Inflammatory macrophage treated with lipopolysaccharide for 1 hour (primary cell): ENCODE results near the gene MCTP2.

ENCODE experiments used
- DNase-seq, 2 donors: peaks; one replicate each; pipeline ENCODE4 v3.0.0-alpha.2; 2020 to 2022

The MCTP2 gene

GRCh38 chr15:94404733-94405283 is 173.4 kb downstream of the MCTP2 start:
- no peak for DNase-seq

DNA sequence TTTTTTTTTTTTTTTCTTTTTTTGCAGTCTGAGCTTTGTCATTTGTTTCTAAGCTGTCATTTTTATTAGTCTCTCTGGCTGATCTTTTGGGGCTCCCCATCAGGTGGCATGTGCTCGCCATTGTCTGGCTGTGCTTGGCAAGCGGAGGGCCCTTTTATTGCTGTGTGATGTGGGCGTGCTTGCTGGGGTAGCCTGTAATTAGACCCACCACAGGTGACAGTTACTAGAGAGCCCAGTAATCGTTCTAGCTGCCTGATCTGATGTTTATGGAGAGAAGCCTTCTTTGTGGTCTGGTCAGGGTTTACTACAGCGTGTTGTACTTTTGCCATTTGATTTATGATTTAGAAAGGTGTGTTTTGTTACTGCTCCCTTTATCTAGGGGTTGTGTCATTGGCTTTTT is 179.9 kb downstream of the MCTP2 start:
- no peak for DNase-seq

DNA sequence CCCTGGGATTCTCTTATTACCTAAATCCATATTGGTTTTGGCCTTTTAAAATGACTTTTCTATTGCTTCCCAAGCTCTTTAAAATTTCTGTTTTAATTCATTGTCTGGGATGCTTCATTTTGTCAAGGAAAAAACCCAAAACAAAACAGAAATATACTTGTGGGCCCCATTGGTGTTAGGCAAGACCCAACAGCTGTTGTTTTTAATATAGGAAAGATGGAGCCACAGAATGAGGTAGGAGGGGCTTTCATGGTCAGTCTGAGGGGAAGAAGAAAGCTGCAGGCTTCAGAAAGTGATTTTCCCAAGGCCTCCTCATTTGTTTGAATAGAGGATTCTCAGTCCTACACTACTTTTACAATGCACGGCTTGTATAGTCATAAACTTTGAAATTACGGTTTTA is 180.5 kb downstream of the MCTP2 start:
- no peak for DNase-seq

- peak; percentile 24 to 65 for DNase-seq
Measured at GRCh38 chr15:94412979-94413746, 181.8 kb downstream of the MCTP2 start.

- no peak for DNase-seq
Measured at GRCh38 chr15:94414916-94415315, 183.6 kb downstream of the MCTP2 start.

DNA sequence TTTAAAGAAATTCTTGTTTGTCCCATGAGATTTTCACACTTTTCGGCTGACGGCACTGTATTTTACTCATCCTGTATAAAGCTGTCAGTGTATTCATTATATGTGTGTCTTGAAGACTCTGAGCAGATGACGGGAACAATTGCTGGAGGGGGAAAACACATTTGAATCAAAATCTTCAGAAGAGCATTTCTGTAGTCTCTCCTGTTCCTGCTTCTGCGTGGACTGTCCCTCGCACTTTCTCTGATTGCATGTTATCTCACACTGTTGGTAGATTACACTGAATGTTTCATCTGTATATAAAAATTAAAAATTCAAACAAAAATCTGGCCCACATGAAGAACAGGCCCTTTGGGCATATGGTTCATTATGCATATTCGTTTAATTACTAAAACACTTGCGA is 184.9 kb downstream of the MCTP2 start:
- no peak for DNase-seq

GRCh38 chr15:94416820-94417219 is 185.5 kb downstream of the MCTP2 start:
- DNase-seq, result no peak

- no peak for DNase-seq
Measured at GRCh38 chr15:94417501-94418293, 186.3 kb downstream of the MCTP2 start.

- no peak for DNase-seq
Measured at GRCh38 chr15:94421706-94422105, 190.3 kb downstream of the MCTP2 start.

DNA sequence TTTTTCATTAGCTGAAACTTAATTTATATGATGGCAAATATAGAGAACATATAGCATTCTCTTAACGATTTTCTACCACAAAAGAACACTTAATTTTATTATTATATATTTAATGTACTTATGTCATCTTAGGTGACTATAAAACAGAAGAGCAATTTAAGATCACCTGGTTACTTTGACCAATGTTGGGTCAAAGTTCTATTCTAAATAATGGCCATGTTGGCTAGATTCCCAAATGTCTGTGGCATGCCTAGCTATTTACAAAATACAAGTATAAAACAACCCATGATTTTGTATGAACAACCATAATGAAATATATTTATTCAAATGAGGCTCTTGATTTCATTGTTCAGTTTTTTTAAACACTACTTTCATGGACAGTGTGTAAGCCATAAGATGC is 200.9 kb downstream of the MCTP2 start:
- no peak for DNase-seq

- no peak for DNase-seq
Measured at GRCh38 chr15:94439158-94439557, 207.8 kb downstream of the MCTP2 start.

GRCh38 chr15:94441760-94442159 is 210.4 kb downstream of the MCTP2 start:
- DNase-seq, result no peak

DNA sequence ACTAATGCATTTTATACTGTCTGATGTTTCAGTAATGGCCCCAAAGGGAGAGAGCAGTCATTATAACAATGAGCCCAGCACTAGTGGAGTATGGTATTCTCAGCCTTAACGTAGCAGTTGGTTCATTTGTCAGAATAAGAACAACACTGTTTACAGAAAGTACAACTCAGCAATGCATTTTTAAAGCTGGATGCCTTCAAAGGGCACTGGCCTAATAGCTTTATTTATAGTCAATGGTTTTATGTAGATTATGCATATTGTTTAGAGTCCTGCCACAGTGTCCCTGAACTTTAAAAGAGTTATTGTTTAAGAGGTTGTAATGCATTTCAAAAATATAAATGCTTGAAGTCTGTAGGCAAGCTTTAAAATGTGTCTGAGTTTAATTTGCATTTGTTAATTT is 211.1 kb downstream of the MCTP2 start:
- no peak for DNase-seq

- DNase-seq, result no peak
Measured at GRCh38 chr15:94443186-94443585, 211.8 kb downstream of the MCTP2 start.

DNA sequence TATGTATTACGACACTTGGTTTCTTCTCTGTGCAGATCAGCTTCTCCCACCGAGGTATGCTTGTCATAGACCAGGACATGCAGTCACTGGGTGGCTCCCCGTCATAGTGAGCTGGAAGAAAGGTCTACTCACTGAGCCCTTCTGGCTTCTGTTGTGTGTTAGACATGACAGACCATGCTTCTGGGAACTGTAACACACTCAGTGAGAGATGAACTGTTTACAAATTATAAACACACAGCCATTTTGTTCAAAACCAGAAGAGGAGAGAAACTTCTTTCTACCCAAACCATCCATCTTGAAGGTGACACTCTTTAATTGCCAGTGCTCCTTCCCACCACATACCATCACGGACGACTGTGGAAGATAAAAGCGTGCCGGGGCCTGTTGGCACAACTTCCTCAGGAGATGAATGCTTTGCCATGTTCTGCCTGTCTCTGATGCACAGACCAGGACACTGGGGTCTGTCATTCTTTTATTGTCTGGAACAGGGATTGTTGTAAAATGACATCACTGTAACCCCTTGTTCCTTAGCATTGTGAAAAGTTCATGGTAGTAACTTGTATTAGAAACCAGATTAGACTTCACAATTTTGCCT is 214.3 kb downstream of the MCTP2 start:
- no peak for DNase-seq

DNA sequence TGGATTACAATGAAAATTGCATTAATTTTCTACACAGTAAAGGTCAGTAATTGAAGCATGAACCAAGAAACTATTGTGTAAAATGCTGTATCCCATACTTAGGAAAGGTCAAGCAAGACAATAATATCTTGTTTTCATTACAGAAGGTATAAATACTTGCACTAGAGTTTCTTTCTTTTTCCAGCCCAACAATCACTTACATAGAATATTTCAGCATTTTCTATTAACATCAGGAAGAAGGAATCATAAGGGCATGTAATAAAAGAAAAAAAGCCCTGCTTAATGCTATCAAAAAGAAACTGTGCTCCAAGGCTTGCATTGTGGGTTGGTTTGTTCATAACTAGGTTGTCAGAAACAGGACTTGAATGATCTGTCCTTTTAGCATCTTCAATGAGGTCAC is 215.1 kb downstream of the MCTP2 start:
- no peak for DNase-seq

DNA sequence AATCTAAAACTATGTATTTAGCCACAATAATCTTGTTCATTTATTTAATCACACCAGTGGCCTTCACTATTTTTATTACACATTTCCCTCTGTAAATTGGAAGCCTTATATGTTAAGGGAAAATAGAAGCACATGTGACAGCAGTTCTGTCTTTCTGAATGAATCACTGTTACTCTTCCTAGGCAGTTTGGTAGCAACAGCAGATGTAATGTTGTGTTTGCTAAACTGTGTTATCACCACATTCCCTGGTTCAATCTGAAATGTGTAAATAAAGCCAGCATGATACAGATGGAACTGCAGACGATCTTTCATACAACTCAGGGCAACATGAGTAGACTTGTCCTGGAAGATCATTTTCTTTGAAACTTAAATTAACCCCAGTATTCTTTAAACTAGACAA is 220.1 kb downstream of the MCTP2 start:
- peak; percentile 11 to 13 for DNase-seq

GRCh38 chr15:94453227-94453988 is 222.0 kb downstream of the MCTP2 start:
- peak; percentile 48 to 61 for DNase-seq

GRCh38 chr15:94455297-94455696 is 223.9 kb downstream of the MCTP2 start:
- no peak for DNase-seq

DNA sequence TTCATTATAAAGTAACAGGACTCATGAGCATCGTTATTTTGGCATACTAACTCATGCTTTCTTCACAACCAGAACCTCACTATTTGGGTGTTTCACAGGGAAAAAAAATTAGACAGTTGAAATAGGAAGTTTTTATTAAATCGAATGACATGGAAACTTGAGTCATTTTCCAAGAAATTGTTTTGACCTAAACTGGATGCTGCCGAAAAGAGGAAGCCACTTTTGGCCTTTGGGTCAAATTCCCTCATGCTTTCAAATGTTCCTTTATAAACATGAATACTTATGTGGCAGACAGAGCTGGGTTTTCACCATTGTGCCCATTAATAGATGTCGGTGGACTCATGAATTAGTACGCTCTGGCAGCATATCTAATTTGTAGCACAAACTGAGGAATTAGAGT is 224.9 kb downstream of the MCTP2 start:
- peak; percentile 65 to 69 for DNase-seq

- peak; percentile 16 to 22 for DNase-seq
Measured at GRCh38 chr15:94457661-94458060, 226.3 kb downstream of the MCTP2 start.

DNA sequence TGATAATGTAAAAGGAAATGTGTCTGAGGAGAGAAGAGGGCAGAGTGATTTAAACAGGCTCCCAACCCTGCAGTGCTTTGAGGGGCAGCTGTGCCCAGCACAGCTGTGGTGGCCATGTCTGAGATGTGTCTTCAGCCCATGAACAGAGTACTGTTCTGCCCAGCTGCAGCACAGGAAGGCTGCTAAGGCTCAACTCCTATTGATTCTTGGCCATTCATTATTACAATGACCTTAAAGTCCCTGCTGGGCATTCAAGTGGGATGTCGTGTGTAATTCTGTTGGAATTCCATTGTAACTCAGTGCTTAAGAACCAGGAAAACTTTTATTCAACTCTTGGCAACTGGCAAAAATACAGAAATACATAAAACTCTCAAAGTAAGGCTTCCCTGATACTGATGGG is 229.3 kb downstream of the MCTP2 start:
- DNase-seq, result no peak

- DNase-seq, result no peak
Measured at GRCh38 chr15:94467034-94467433, 235.7 kb downstream of the MCTP2 start.
